Smooth muscle cell (in vitro differentiated cells): ENCODE measurements around the gene TACC2. TPM values are rescaled to one million over a fixed set of nuclear protein-coding genes. Genes with fewer than 3 reads are reported as not detected.

ENCODE experiments used
- DNase-seq: peaks from one replicate; lab custom pipeline; 2025; ENCODE audit not compliant: unreplicated experiment; lab: John Stamatoyannopoulos, UW
- H2AFZ ChIP-seq: fragments of 200-600 bp; sonication (generic); 2 replicates; pipeline ENCODE4 v1.6.0; 2016; ENCODE audit warnings: antibody characterized with exemption, low read depth, mild to moderate bottlenecking
- H3F3A ChIP-seq: fragments of 200-600 bp; sonication (generic); 2 replicates; pipeline ENCODE4 v1.6.0; 2017; ENCODE audit warnings: antibody characterized with exemption, low read depth
- H3K27ac ChIP-seq: fragments of 200-600 bp; sonication (generic); 2 replicates; pipeline ENCODE4 v1.5.1; 2016; ENCODE audit warnings: low read depth, mild to moderate bottlenecking
- H3K27me3 ChIP-seq: fragments of 200-600 bp; sonication (generic); 2 replicates; pipeline ENCODE4 v1.6.1; 2016; ENCODE audit warnings: low read depth, mild to moderate bottlenecking
- H3K36me3 ChIP-seq: fragments of 200-600 bp; sonication (generic); 2 replicates; pipeline ENCODE4 v1.5.1; 2016; ENCODE audit warnings: low read depth
- H3K4me1 ChIP-seq: fragments of 200-600 bp; sonication (generic); 2 replicates; pipeline ENCODE4 v1.5.1; 2016; ENCODE audit warnings: low read depth
- H3K4me2 ChIP-seq: fragments of 200-600 bp; sonication (generic); 2 replicates; pipeline ENCODE4 v1.6.0; 2016; ENCODE audit warnings: mild to moderate bottlenecking
- H3K4me3 ChIP-seq: fragments of 200-600 bp; sonication (generic); 2 replicates; pipeline ENCODE4 v1.5.1; 2016; ENCODE audit warnings: mild to moderate bottlenecking
- H3K79me2 ChIP-seq: fragments of 200-600 bp; sonication (generic); 2 replicates; pipeline ENCODE4 v1.6.0; 2016; ENCODE audit warnings: low read depth, mild to moderate bottlenecking
- H3K9ac ChIP-seq: fragments of 200-600 bp; sonication (generic); 2 replicates; pipeline ENCODE4 v1.6.0; 2016; ENCODE audit warnings: low read depth
- H3K9me3 ChIP-seq: fragments of 200-600 bp; sonication (generic); replicated peaks from 2 replicates; pipeline ENCODE4 v1.5.1; 2016; ENCODE audit warnings: low read depth
- H4K20me1 ChIP-seq: fragments of 200-600 bp; sonication (generic); 2 replicates; pipeline ENCODE4 v1.6.0; 2016; ENCODE audit warnings: low read depth
- WGBS: methylation state at CpG from one replicate; pipeline ENCODE4 v1.1.7; 2016; ENCODE audit warnings: low lambda C conversion rate; 5-methylcytosine and 5-hydroxymethylcytosine counted together
- polyA plus RNA-seq: library from polyadenylated mRNA; unstranded; fragments of >200 nt; fragmentation: Nextera tagmentation; extraction: Ambion mirVana; gene quantifications from 2 replicates; pipeline ENCODE4 v1.2.1, GENCODE V29; 2016
- total RNA-seq: library from RNA; depleted of rRNA; stranded (reverse); fragments of >200 nt; gene quantifications from 2 replicates; pipeline ENCODE4 v1.2.3, GENCODE V29; 2014
- TF ChIP-seq, protein P1 (sequence below): fragments of 200-600 bp; sonication (generic); IDR thresholded peaks from 2 replicates; pipeline ENCODE4 v1.5.1; 2017; ENCODE audit warnings: borderline replicate concordance, mild to moderate bottlenecking, antibody characterized with exemption; ENCODE audit not compliant: insufficient read depth, poor library complexity, severe bottlenecking

The TACC2 gene
- total and polyA plus RNA-seq, 2 experiments from 2014 or later = 2.8 to 7.6 TPM

DNA sequence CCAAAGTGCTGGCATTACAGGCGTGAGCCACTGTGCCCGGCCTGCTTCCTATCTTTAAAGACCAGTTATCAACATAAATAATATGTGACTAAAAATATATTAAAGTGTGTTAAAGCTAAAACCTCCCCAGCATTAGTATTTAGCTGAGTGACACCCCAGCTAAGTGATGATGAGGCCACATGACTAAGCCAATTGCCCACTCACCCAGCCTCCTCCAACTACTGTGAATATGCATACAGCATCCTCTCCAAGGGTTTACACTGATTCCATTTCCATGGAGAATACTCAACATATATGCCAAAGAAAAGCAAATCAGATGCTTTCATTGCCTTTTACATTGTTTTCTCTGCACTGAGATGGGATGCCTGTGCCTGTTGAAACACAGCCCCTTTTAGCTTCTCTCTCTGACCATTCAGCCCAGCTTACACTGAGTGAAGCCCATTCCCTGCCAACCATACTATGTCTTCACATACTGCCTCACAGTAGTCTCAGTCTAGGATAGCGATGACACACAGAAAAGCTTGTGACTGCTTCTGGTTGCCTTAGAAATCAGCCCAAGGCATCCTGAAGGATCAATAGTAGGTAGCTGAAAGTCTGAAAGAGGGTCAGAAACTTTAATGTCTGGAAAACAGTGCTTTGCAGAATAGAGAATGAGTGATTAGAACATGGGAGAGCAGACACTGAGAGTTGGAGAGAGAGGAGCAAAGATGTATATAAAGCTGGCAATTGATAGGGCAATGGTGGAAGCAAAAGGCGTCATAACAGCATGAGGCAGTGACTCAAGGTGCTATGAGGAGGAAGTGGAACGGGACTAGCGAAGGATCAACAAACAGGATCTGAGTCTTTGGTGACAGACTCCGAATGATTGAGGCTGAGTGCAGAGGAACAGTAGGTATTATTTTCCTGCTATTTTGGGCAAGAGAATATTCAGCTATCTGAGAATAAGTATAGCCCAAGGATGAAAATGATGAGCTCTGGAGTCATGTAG lies 41.3 kb upstream of the TACC2 start:
- Histone ChIP-seq H4K20me1 (no peaks in the 10 kb centered on the region), H3K36me3 (no peaks in the 10 kb centered on the region)

GRCh38 chr10:121949049-121949448 lies 39.9 kb upstream of the TACC2 start:
- TF ChIP-seq, protein P1, sequence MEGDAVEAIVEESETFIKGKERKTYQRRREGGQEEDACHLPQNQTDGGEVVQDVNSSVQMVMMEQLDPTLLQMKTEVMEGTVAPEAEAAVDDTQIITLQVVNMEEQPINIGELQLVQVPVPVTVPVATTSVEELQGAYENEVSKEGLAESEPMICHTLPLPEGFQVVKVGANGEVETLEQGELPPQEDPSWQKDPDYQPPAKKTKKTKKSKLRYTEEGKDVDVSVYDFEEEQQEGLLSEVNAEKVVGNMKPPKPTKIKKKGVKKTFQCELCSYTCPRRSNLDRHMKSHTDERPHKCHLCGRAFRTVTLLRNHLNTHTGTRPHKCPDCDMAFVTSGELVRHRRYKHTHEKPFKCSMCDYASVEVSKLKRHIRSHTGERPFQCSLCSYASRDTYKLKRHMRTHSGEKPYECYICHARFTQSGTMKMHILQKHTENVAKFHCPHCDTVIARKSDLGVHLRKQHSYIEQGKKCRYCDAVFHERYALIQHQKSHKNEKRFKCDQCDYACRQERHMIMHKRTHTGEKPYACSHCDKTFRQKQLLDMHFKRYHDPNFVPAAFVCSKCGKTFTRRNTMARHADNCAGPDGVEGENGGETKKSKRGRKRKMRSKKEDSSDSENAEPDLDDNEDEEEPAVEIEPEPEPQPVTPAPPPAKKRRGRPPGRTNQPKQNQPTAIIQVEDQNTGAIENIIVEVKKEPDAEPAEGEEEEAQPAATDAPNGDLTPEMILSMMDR = no peak
- 47% methylated on average over 2 of the region's 2 CpGs for WGBS
- DNase-seq = no peak
- Histone ChIP-seq H3K36me3 (no peaks in the 10 kb centered on the region), H3K79me2 (no peaks in the 10 kb centered on the region), H3K27me3 (no peaks in the 10 kb centered on the region), H4K20me1 (no peaks in the 10 kb centered on the region), H3F3A (no peaks in the 10 kb centered on the region), H3K27ac (no peak overlapping the region), H3K9me3 (no peaks in the 10 kb centered on the region), H3K9ac (no peak overlapping the region), H3K4me2 (no peak overlapping the region), H3K4me1 (no peaks in the 10 kb centered on the region), H3K4me3 (no peak overlapping the region), H2AFZ (no peak overlapping the region)

More for the DNA sequence above, 41.3 kb upstream of the TACC2 start:
- TF ChIP-seq, protein P1 = no peak
- H3K27ac ChIP-seq = no peak overlapping the region
- no peak overlapping the region for H2AFZ ChIP-seq
- H3K27me3 ChIP-seq = no peaks in the 10 kb centered on the region
- no peaks in the 10 kb centered on the region for H3K9me3 ChIP-seq
- no peaks in the 10 kb centered on the region for H3K79me2 ChIP-seq
- WGBS = 90% methylated on average over 7 of the region's 7 CpGs
- H3K9ac ChIP-seq = no peak overlapping the region
- DNase-seq = no peak
- H3K4me3 ChIP-seq = no peak overlapping the region
- no peaks in the 10 kb centered on the region for H3K4me1 ChIP-seq
- no peaks in the 10 kb centered on the region for H3F3A ChIP-seq
- no peak overlapping the region for H3K4me2 ChIP-seq

DNA sequence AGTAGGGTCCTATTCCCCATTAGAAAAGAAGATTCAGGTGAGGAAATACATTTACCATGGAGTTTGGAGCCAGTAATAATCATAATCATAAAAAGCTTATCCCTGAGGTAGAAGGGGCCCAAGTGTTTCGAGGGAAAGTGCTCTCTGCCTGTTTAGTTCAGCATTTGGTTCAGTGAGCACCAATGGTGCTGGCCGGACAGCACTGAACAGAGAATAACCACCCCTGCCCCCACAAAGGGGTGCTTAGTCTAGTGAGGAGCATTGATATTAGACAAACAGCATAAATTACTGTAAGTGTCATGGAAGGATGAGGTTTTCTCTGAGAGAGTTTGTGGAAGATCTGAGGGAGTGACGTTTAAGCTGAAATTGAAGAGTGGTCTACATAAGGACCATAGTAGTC lies 39.5 kb upstream of the TACC2 start:
- H3K4me1 ChIP-seq = no peaks in the 10 kb centered on the region
- WGBS = 88% methylated on average over 3 of the region's 3 CpGs
- H3K9ac ChIP-seq = no peak overlapping the region
- H4K20me1 ChIP-seq = no peaks in the 10 kb centered on the region
- H3K4me2 ChIP-seq = no peak overlapping the region
- no peak overlapping the region for H2AFZ ChIP-seq
- no peak overlapping the region for H3K4me3 ChIP-seq
- no peaks in the 10 kb centered on the region for H3K27me3 ChIP-seq
- TF ChIP-seq, protein P1 = no peak
- DNase-seq = no peak
- H3F3A ChIP-seq = no peaks in the 10 kb centered on the region
- H3K79me2 ChIP-seq = no peaks in the 10 kb centered on the region
- no peaks in the 10 kb centered on the region for H3K36me3 ChIP-seq
- no peaks in the 10 kb centered on the region for H3K9me3 ChIP-seq
- H3K27ac ChIP-seq = no peak overlapping the region

GRCh38 chr10:121952226-121952625 lies 36.7 kb upstream of the TACC2 start:
- Histone ChIP-seq H3K79me2 (no peaks in the 10 kb centered on the region), H3K4me1 (no peaks in the 10 kb centered on the region), H3K27ac (no peak overlapping the region), H3F3A (no peaks in the 10 kb centered on the region), H3K36me3 (no peaks in the 10 kb centered on the region), H3K27me3 (no peaks in the 10 kb centered on the region), H4K20me1 (no peaks in the 10 kb centered on the region), H3K9me3 (no peaks in the 10 kb centered on the region), H3K4me3 (no peak overlapping the region), H3K4me2 (no peak overlapping the region), H2AFZ (no peak overlapping the region), H3K9ac (no peak overlapping the region)
- no peak for DNase-seq
- 89% methylated on average over 5 of the region's 5 CpGs for WGBS
- TF ChIP-seq, protein P1 = no peak
